Activated T-cell treated with anti-CD3 and anti-CD28 coated beads, Interleukin-2, amount 50 U/mL, for 1 hour (primary cell): Measurements from ENCODE around the gene PTGS1.
"Not testable (repeated sequence)": the region's sequence is repeated elsewhere in the genome, so short reads cannot be mapped to it uniquely, and the experiment has no call there.

ENCODE experiments used
- DNase-seq: peaks from one replicate; pipeline ENCODE4 v3.0.0-alpha.2; 2020

The PTGS1 gene

DNA sequence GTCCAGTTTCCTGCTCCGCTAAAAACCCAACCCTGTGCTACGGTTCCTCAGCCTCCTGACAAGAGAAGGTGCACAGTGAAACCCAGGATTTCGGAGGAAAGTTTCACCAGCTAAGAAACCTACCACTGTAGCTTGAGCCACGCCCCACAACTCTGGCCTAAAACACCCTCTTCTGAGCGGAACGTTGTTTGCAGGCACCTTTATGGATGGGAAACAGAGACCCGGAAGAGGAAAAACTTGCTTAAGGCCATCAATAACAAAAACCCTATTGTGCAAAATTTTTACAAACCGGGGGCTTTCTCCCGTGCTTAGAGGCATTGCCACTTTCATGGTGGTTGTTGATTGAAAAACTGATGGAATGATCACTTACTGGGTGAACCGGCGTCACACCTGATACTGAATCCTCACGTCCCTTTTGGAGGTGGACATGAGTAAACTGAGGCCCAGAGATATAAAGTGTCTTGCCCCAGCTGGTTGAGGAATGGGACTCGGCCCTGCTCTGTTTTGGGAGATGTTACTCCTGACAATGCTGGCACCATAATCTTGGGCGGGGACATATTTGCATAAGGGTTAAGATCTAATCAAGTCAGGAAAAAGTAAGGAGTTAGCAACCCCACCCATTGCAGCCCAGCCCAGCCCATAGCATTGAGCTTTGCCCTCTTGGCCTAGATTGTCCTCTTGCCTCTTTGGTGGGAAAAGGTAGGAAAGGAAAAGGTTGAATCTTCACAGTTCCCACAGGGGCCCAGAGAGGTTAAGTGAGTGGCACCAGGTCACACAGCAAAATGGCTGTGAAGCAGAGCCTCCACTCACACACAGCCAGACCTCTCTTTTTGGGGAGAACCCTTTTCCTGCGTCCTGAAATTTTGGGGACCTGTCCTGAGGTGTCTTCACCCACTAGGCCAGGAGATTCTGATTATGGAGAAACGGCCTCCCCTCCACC is 23.2 kb upstream of the PTGS1 start:
- no peak for DNase-seq

DNA sequence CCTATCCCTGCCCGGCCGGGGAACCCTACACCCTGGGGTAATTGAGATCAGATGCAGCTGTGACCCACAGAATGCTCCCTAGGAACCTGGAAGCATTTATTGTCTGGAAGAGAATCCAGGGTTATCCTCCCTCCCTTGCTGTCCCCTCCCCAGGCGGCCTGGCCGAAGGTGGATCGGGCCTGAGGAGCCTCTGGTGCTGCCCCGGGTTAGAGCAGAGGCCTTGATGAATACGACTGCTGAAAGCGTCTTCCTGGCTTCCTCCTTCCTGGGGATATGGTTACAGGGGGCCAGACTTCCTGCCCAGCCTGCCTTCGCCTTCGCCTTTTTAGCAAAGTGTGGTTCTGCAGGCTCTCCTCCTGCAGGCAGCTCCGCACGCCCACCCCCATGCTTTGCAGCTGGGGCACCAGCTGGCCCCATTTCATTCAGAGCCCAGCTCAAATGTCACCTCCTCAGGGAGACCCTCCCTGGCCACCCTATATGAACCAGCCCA is 22.5 kb upstream of the PTGS1 start:
- DNase-seq = no peak

DNA sequence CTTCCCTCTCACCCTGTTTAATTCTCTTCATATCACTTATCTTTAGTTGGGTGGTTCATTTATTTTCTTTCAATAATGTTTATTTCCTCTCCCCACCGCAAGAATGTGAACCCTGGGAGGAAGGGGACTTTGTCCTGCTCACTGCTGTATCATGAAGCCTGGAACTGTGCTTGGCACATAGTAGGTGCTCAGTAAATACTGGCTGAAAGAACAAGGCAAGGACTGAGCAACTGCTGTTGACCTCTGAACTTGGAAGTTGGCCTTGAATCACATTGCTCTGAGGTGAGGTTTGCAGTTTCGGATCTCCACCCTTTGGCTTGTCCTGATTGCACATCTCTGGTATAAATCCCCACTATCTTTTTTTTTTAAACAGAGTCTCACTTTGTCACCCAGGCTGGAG is 22.0 kb upstream of the PTGS1 start:
- DNase-seq = no peak

DNA sequence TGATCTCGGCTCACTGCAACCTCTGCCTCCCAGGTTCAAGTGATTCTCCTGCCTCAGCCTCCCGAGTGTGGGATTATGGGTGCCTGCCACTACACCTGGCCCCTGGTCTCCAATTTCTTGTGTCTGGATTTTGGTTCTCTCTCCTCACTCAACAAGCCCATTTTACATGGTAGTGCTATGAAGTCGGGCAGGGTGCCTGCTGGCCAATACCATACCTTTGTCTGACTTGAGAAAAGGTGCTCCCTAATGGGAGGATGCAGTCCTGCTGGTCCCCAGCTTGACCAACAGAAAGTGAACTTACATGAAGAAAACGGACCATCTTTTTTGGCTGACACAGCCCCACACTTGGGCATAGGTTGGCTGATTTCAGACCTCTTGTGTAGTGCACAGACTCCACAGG is 21.6 kb upstream of the PTGS1 start:
- DNase-seq = no peak

DNA sequence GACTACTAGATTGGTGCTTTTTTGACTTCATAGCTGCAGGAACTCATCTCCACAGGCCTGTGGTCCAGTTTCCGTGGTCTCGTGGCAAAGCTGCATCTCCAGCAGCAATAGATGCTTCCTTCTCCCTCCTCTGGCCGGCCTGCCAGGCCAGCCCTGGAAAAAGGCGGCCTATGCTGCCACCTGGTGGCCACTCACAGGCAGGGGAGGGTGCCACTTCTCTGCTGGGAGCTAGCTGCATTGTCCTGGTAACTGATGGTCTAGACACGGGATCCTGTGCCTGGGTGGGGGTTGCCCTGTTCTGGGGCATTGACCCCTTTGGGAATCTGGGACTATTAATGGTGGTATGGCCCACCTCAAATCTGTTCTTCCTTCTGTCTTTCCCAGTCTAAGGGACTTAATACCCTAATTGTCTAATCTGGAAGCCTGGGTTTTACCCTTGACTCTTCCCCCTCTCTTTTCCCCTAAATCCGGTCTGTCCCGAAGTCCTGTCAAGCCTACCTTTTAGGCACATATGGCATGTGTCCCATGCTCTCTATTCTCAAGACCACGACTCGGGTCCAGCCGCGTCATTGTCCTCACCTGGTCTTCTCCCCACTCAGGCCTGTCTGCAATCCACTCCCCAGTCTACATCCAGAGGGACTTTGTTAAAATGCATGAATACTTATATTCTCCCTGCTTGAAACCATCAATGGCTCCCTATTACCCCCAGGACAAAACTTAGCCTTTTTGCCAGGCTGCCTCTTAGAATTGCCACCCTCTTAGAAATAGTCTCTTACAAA is 20.1 kb upstream of the PTGS1 start:
- DNase-seq = peak; percentile 81

DNA sequence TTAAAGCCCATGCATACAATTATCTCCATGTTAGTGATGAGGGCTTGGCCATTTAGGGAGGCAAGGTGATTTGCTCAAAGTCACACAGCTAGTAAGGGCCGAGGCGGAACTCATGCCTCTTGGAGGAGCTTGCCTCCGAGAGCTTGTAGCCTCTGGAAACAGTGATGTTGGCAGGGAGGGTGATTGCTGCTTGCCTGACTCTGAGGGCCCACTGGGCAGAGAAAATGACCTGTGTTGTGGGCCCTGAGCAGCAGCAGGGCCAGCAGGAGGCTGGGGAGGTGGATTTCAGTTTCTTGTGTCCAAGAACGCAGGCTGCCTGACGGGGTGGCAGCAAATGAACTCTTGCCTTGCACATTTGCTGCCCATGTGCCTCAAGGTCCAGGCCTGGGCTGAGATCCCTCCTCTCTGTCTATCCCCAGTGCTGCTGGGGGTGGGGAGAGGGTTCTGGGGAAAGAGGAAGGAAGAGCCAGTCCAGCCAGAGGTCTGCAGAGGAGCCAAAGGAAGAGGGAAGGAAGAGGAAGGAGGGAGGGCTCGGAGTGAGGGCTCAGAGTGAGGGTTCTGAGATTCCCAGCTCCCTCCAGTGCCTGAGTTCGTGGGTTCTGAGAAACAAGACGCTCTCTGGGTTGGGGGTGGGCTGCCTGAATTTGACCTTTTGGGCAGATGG is 16.2 kb upstream of the PTGS1 start:
- no peak for DNase-seq

DNA sequence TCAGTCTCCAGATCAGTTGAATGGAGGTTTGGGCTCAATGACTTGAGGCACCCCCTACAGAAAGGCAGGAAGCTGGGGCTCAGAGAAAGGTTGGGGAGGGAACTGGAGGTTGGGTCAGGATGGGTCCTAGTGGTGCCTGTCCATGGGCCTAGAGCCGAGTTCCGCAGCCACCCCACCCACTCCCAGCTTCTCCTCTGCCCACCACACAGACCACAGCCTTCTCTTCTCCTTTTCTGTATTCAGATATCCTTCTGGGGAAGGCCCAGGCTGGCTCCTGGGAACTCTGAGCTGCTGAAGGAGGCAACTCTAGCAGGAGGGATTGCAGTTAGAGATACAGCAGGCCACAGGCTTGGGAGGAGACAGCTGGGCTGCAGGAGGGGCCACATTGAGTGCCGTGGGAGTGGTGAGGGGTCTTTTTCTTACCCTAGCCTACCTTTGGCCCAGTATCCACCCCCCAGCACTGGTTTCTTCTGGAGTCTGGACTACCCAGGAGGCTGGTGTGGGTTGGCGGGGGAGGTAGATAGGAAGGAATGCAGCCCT is 15.4 kb upstream of the PTGS1 start:
- no peak for DNase-seq

DNA sequence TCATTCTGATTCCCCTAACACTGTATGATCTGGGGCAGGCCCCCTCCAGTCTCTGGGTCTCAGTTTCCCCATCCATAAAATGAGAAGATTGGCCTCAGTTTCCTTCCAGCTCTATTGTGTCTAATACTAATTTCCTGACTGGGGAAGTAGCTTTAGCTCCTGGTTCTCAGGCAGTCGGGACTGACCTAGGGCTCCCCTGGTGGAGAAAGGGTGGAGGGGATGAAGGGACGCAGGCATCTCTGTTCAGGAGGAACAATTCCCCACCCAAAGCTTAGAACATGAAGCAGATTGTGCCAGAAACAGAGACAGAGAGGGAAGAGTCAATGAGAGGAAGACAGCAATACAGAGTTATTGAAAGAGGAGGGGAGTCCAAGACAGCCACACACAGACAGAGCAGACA is 14.2 kb upstream of the PTGS1 start:
- no peak for DNase-seq

DNA sequence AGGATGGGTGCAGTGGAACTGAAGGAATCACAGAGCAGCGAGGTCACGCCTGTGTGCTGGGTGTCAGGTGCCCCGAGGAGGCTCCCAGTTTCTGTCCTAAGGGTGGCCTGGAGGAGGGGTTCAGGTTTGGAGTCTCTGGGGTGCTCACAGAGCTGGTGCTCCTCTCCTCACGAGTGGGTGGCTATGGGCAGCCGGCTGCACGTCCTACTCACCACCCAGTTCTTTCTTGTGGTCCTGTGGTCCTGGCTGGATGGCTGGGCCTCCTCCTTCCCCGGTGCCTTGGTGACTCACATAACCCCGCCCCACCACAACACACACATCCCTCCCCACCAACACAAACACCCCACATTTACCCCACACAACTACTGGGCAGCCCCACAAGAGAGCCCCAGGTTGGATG is 9.9 kb upstream of the PTGS1 start:
- DNase-seq = no peak

DNA sequence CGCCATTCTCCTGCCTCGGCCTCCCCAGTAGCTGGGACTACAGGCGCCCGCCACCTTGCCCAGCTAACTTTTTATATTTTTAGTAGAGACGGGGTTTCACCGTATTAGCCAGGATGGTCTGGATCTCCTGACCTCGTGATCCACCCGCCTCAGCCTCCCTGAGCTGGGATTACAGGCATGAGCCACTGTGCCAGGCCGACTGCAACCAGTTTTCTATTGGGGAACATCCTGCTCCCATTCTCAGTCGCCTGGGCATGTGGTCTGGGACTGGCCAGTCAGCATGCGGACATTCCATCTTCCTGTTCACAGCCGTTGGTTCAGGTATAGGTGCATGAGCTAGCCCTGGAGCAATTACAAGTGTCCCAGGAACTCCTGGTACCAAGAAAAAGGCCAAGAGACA is 7.7 kb upstream of the PTGS1 start:
- not testable (repeated sequence) for DNase-seq

DNA sequence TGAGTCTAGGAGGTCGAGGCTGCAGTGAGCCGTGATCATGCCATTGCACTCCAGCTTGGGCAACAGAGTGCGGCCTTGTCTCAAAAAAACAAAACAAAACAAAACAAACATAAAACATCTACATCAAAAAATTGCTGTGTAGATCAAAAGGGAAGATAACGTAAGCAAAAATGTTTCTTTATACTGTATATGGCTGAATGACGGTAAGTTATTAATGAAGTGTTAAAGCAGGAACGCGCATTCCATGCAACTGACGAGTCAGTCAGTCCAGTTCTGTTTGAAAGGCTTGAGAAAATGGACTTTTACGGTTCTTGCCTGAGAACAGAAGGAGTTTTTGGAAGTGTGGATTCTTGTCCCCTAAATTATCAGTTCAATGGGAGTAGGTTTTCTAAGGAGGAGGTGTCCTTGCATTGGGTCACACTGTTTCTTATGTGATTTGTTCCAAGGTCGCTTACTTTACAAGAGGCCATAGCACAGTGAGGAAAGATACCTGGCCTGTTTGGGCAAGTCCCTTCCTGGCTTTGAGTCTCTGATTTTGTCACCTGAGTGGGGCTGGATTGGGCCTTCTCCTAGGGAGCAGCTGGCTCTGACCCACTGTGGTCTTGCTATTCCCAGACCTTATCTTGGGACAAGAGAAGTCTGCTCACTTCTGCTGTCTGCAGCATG is 6.6 kb upstream of the PTGS1 start:
- no peak for DNase-seq

DNA sequence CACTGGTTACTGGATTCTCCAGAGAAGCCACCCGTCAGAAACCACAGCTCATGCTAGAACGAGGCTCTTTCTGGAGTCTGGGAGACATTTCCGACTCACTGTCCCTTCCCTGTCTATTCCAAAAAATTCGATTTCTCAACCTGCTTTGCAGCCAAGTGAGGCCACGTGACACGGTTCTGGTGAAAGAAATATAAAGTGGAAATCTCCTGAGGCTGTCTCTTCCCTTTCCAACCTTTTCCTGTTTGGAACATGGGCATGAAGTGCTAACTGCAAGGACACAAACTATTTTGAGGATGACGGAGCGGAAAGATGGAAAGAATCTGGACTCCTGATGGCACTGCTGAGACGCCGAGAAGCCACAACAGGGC is 6.1 kb upstream of the PTGS1 start:
- no peak for DNase-seq

DNA sequence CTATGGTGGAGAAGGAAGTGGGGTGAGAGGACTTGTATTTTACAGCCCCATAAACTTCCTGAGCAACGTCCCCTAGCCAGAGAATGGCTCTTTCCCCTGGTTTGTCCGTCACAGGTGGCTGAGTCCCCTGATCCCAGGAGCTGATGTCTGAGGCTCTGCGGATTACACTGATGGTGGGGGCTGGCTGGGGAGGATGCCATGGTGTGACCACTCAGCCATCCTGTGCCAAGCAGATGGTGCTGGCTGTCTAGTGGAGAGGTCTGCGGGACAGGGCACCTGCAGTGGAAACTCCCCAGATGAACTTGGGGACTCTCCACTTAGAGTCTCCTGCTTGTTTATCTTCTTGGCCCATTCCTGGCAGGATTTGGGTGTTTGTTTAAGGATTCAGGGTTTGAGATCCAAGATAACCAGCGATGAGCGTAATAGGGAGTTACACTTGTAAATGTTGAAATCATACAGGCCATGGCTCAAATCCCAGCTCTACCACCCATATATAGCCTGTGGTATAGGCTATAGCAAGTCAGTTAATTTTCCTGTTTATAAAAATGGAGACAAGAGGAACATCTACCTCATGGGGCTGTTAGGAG is 4.7 kb upstream of the PTGS1 start:
- no peak for DNase-seq

DNA sequence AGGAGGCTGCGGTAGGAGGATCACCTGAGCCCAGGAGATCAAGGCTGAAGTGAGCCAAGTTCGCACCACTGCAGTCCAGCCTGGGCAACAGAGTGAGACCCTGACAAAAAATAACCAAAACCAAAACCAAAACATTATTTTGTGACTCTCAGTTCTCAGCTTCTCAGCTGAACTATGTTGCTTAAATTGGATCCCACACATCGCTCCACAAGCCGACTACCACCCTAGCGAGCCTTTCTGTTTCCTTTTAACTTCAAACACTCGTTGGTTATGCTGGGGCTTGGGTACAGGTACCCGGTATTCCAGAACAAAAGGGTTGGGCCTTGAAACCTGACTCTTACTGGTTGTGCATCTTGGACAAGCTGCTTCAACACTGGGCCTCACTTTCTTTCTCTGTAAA is 3.8 kb upstream of the PTGS1 start:
- DNase-seq = no peak

DNA sequence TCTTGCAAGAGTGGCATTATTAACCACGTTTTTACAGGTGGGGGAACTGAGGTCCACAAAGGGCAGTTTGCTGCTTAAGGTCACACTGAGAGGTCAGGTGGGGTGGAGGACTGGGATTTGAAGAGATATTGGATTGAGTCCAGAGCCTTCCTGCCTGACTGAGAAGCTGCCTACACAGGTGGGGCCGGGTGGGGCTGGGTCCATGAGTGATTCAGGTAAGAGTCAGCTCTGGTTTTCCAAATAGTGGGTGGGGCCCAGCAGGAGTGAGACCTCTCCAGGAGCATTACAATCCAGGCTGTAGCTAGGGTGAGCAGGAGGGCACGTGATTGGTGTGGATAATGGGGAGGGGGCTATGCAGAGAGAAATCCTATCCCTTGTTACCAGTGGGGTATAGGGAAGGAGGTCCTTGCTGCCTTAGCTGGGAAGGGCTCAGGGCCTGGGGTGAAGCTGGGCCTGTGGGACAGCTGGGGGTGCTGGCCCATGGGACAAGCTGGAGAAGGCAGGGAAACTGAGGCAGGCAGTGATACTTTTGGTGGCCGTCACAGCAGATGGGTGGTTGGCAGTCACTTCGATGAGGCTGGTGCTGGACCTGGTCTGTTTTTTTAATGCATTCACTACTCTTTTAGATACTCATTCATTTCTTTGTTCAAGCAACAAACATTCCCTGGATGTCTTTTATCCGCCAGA is 2.9 kb upstream of the PTGS1 start:
- no peak for DNase-seq

DNA sequence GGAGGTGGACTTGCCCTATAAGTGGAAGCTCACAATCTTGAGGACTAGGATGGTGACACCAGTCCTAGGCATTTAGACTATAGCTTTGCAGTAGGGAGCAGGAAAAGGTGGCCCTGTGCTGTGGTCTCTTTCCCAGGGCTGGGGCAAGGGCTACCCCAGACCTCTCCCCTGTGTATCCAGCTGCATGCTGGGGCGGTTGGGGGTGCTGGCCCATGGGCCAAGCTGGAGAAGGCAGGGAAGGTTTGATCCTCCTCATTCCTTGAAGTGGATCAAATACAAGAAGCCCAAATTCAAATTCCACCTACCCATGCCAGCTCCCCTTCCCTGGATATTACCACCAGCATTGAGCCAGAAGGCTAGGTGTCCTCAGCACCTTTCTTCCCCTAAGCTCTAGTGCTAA is 2.2 kb upstream of the PTGS1 start:
- no peak for DNase-seq

DNA sequence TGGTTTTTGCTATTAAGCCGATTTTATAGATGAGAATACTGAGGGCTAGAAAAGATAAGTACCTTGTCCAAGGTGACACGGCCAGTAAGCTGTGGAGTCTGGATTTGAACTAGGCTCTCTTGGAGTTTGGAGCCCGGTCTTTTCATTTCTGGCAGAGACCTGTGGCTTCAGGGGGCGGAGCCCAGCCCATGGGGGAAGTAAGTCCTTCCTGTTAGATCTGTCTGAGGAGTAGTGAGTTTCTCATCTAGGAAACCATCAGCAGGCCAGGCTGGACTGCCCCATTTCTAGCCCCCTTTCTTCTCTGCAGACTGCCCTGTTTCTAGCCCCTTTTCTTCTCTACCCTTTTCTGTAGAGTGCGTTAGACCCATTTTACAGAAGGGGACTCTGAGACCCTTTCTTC is 521 bp upstream of the PTGS1 start:
- DNase-seq = no peak

DNA sequence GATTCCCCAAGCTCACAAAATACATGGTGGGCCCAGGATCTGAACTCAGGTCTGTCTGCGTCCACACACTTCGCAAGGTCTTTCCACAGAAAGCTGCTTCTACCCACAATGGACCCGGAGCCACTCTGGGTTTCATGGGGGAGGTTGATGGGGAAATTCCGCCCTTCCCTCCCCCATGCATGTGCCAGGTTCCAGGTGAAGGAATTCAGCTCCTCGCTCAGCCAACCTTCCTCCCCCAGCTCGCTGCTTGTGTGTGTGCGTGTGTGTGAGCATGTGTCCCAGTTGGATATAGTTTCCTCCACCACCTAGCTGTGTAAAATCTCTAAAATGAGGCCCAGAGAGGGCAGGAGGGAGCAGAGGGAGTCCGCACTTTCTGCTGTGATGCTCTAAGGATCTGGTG is 1.0 kb downstream of the PTGS1 start:
- no peak for DNase-seq

DNA sequence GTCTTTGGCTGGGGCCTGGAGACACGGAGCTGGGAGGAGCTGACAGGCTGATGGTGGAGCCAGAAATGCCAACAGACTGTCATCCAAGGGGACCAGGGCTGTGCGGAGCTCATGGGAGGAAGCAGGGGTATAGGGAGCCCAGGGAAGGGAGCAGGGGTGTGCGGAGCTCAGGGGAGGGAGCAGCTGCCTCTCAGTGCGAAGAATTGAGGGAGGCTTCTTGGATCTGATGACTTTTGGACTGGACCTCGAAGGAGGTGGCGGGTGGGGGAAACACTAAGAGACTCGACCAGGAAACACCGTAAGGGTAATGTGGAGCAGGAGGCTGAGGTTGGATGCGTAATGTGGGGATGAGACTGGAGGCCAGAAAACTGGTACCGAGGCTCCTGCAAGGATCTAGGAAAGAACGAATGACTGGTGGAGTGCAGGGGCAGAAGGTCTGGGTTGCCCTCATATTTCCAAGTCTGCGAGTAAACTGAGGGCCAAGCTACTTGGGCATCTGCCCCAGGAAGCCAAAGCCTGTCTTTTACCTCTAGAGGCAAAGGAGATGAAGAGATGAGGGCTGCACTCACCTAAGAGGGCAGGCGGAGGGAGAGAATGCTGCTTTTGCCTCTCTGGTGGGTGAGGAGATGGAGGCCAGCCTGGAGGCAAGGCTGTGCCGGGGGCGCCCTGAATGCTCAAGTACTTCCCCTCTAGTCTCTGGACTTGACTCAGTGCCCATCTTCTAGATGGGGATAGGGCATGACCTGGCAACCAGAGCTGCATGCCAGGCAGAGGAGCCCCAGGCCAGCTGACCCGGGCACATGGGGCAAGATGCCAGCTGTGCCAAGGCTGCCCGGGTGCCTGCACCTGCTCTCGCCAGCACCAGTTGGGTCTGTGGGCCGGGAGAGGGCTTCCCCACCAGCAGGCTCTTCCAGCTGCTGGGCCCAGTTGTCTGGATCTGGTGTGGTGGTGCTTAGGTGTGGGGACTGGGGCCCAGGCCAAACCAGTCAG is 2.3 kb downstream of the PTGS1 start:
- DNase-seq = no peak

DNA sequence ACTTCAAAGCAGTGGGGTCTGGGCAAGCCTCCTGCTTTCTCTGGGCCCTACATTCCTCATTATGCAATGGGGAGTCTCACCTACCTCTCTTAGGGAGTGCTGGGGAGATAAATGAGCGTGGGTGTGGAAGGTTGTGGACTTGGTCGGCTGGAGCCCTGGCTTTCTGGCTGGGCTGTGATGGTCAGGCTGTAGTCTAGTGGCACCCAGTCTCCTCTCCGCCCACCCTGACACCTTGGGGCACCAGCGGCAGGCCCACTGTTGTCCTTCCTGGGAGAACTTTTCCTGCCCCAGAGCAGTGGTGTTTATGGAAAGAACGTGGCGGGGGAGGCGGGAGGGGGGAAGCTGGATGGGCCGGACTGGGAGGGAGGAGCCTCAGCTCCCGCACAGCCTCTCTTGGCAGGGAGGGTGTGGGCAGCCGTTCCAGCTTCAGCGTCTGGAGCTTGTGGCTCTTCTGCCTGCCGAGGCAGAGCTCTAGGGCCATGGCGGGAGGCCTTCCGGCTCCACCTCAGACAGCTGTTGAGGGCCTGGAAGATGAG is 4.1 kb downstream of the PTGS1 start:
- no peak for DNase-seq
